ENCODE measurements around the gene SEZ6L.

- no peak for TF ChIP-seq GATA2 (IDR thresholded peaks at IDR 0.05; ENCODE audit: low read depth, low read length)
- no peak for TF ChIP-seq GATA3 (IDR thresholded peaks at IDR 0.05; ENCODE audit: low read depth, low read length)
Measured at GRCh38 chr22:26238596-26238995, 69.3 kb downstream of the SEZ6L start.

Data from SH-SY5Y (cell line).